Transverse colon (tissue), 4 donors: Measurements from ENCODE around the gene ARHGEF4. TPM values are rescaled to one million over a fixed set of nuclear protein-coding genes. Genes with fewer than 3 reads are reported as not detected.

Experiments used
- DNase-seq: peaks from one replicate; pipeline ENCODE4 v3.0.0-alpha.2; 2019
- H3K27ac ChIP-seq, 4 donors: fragments of 200-600 bp; sonication (generic); 2 replicates each; pipeline ENCODE4 v1.5.1; 2016 to 2018; ENCODE audit warnings: inconsistent platforms in 4 of 4
- H3K27me3 ChIP-seq: fragments of 200-600 bp; sonication (generic); 2 replicates; pipeline ENCODE4 v1.5.1; 2017; ENCODE audit warnings: inconsistent platforms
- H3K36me3 ChIP-seq, 4 donors: fragments of 200-600 bp; sonication (generic); 2 replicates each; pipeline ENCODE4 v1.5.1; 2017 to 2019; ENCODE audit warnings: inconsistent platforms in 4 of 4
- H3K4me1 ChIP-seq, 4 donors: fragments of 200-600 bp; sonication (generic); 2 replicates each; pipeline ENCODE4 v1.5.1; 2017 to 2020; ENCODE audit warnings: inconsistent platforms in 4 of 4
- H3K4me3 ChIP-seq, 4 donors: fragments of 200-600 bp; sonication (generic); 1 replicate in 1 of 4; 2 replicates in 3 of 4; pipeline versions ENCODE4 v1.5.1 to v1.6.1; 2017 to 2019; ENCODE audit warnings: inconsistent platforms in 4 of 4
- H3K9me3 ChIP-seq, 2 donors: fragments of 200-600 bp; sonication (generic); 2 replicates each; pipeline ENCODE4 v1.5.1; 2017 to 2019; ENCODE audit warnings: inconsistent platforms in 2 of 2
- CTCF ChIP-seq, 5 experiments: fragments of 200-600 bp in 3 of 5; fragments of 450-650 bp in 2 of 5; sonication (generic) in 3 of 5; IDR thresholded peaks; 1 replicate in 2 of 5; 2 replicates in 3 of 5; pipeline ENCODE4 v1.5.1; 2016 to 2017; ENCODE audit warnings: antibody characterized with exemption in 5 of 5, inconsistent platforms in 3 of 5, mild to moderate bottlenecking in 2 of 5, moderate library complexity in 1 of 5
- EP300 ChIP-seq: sonication (generic); formaldehyde crosslinking; IDR thresholded peaks from one replicate; pipeline ENCODE4 v1.6.1; 2017; ENCODE audit warnings: antibody characterized with exemption, low read depth
- POLR2A ChIP-seq: fragments of 450-650 bp; IDR thresholded peaks from one replicate; pipeline ENCODE4 v1.6.1; 2016; ENCODE audit warnings: antibody characterized with exemption, mild to moderate bottlenecking, moderate library complexity
- POLR2AphosphoS5 ChIP-seq, 3 donors: sonication (generic); formaldehyde crosslinking; IDR thresholded peaks; one replicate each; pipeline ENCODE4 v1.6.1; 2016; ENCODE audit warnings: antibody characterized with exemption in 3 of 3
- WGBS, 2 donors: methylation state at CpG; one replicate each; pipeline ENCODE4 v1.1.5; 2018; ENCODE audit warnings: low coverage in 1 of 2; 5-methylcytosine and 5-hydroxymethylcytosine counted together
- in situ Hi-C, 4 donors: fragments of 200-750 bp; cut with MboI; loops; one replicate each; pipeline versions ENCODE4 v1.15.0 to v1.15.1; 2017; ENCODE audit warnings: low sequenced_read_pairs in 3 of 4, low pct_ligation_motif_present in 1 of 4, low pct_unique_long_range_greater_than_20kb in 1 of 4
- intact Hi-C: fragments of 100-400 bp; cut with DNase I; formaldehyde crosslinking; loops from one replicate; pipeline ENCODE4 v1.15.1; 2023; ENCODE audit warnings: low total_unique reads
- total RNA-seq, 4 donors: library from RNA; depleted of rRNA; stranded (reverse); fragments of >200 nt; gene quantifications; one replicate each; pipeline ENCODE4 v1.1.0, GENCODE V29; 2016

ARHGEF4 gene
- total RNA-seq, 4 donors from 2014 or later: 1.2 to 16.8 (median 1.7) TPM

- peaks cover 0 to 14% (median 7%) of the 10 kb centered on the region in 4 donors for H3K4me1 ChIP-seq
- in situ Hi-C loops: loop anchor here in 1 of 4 donors (10.0 kb wide), 1 partner anchor 77 kb away; no protein-coding TSS in a partner anchor
- TF ChIP-seq POLR2A: peak; percentile 41
- TF ChIP-seq CTCF (IDR thresholded peaks at IDR 0.05): peak; percentile 80 to 91 (median 84)
- TF ChIP-seq POLR2AphosphoS5 (IDR thresholded peaks at IDR 0.05): peak in 2 of 3 donors; percentile 40 to 60
- no peak for TF ChIP-seq EP300
- H3K4me3 ChIP-seq: peak overlapping the region; percentile 52 to 78 (median 68)
- H3K27me3 ChIP-seq: no peaks in the 10 kb centered on the region
- H3K9me3 ChIP-seq: no peaks in the 10 kb centered on the region
- no peaks in the 10 kb centered on the region for H3K36me3 ChIP-seq
- H3K27ac ChIP-seq: peak overlapping the region; percentile 90 to 95 (median 92)
- DNase-seq: peak; percentile 91
- intact Hi-C loops: loop anchor here (2.0 to 5.0 kb wide), 2 partner anchors 77 to 125 kb away; no protein-coding TSS in a partner anchor
- 1% methylated on average over 43 of the region's 96 CpGs; no CpG with 5 or more reads in 1 of the 2 donors for WGBS, 2 donors
These were observed 39.0 kb upstream of the ARHGEF4 start for GRCh38 chr2:130797493-130798435.

- no peaks in the 10 kb centered on the region for H3K9me3 ChIP-seq
- peak overlapping the region; percentile 90 to 95 (median 92) for H3K27ac ChIP-seq
- DNase-seq: no peak
- H3K4me3 ChIP-seq: peak overlapping the region in 3 of 4 donors; percentile 52 to 72 (median 65)
- no peak for TF ChIP-seq POLR2AphosphoS5 (IDR thresholded peaks at IDR 0.05)
- TF ChIP-seq EP300: no peak
- TF ChIP-seq CTCF (IDR thresholded peaks at IDR 0.05): no peak
- TF ChIP-seq POLR2A: no peak
- H3K36me3 ChIP-seq: no peaks in the 10 kb centered on the region
- 41% methylated on average over 26 of the region's 30 CpGs; no CpG with 5 or more reads in 1 of the 2 donors for whole genome bisulfite sequencing, 2 donors
- in situ Hi-C loops (loop anchor here in 1 of 4 donors (10.0 kb wide), 1 partner anchor 76 kb away; no protein-coding TSS in a partner anchor), intact Hi-C loops (loop anchor here (5.0 kb wide), 1 partner anchor 124 kb away; no protein-coding TSS in a partner anchor)
- no peaks in the 10 kb centered on the region for H3K27me3 ChIP-seq
- peaks cover 0 to 14% (median 7%) of the 10 kb centered on the region in 4 donors for H3K4me1 ChIP-seq
These were observed 38.1 kb upstream of the ARHGEF4 start for GRCh38 chr2:130798472-130799218.

DNA sequence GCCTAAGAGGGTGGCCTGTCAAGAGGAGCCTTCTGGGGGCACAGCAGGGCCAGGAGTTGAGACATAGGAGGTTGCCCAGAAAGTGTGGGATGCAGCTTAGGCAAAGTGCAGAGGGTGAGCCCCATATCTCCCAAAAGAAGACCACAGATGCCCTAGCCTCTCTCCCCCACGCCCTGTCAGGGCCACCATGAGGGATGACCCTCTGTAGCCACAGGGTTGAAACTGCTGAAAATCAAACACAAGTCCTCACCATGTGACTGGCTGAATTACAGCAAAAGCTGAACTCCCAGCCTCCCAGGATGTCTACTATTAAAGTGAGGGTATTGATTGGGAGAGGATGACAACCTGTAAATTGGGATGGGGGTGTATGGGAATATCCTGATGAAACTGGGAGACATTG lies 37.4 kb upstream of the ARHGEF4 start:
- no peak for TF ChIP-seq POLR2AphosphoS5 (IDR thresholded peaks at IDR 0.05)
- TF ChIP-seq POLR2A: no peak
- no peak for TF ChIP-seq EP300
- TF ChIP-seq CTCF (IDR thresholded peaks at IDR 0.05): no peak
- 86% methylated on average over 1 of the region's 1 CpG; no CpG with 5 or more reads in 1 of the 2 donors for WGBS, 2 donors
- no peaks in the 10 kb centered on the region for H3K27me3 ChIP-seq
- H3K4me3 ChIP-seq: no peak overlapping the region
- no peaks in the 10 kb centered on the region for H3K36me3 ChIP-seq
- intact Hi-C loops: loop anchor here (5.0 kb wide), 1 partner anchor 123 kb away; no protein-coding TSS in a partner anchor
- H3K9me3 ChIP-seq: no peaks in the 10 kb centered on the region
- H3K4me1 ChIP-seq: peaks cover 0 to 14% (median 7%) of the 10 kb centered on the region in 4 donors
- no peak overlapping the region for H3K27ac ChIP-seq
- no peak for DNase-seq
- in situ Hi-C loops: loop anchor here in 1 of 4 donors (10.0 kb wide), 1 partner anchor 76 kb away; no protein-coding TSS in a partner anchor
